ENCODE data around the gene PTEN. TPM values are rescaled to one million over a fixed set of nuclear protein-coding genes. Genes with fewer than 3 reads are reported as not detected.

PTEN gene
- total RNA-seq, 1 donor from 2014 or later, result 64.9 TPM

GRCh38 chr10:88019753-88020152, 156.3 kb downstream of the PTEN start:
- no peak overlapping the region for H3K4me3 Mint-ChIP-seq
- no peaks in the 10 kb centered on the region for H3K79me2 ChIP-seq (ENCODE audit: low read depth)
- H3K27ac Mint-ChIP-seq, result no peak overlapping the region
- DNase-seq (ENCODE audit: low spot score), result no peak
- H3K4me3 ChIP-seq, result no peak overlapping the region
- TF ChIP-seq EZH2 (IDR thresholded peaks at IDR 0.05), result no peak
- TF ChIP-seq CTCF (IDR thresholded peaks at IDR 0.05), result no peak
- TF ChIP-seq EZH2phosphoT487 (IDR thresholded peaks at IDR 0.05), result no peak
- H2AFZ ChIP-seq (replicated peaks), result no peak overlapping the region
- no peaks in the 10 kb centered on the region for H3K4me1 ChIP-seq
- H4K20me1 ChIP-seq (ENCODE audit: low read depth), result no peaks in the 10 kb centered on the region
- no peak overlapping the region for H3K27ac ChIP-seq
- no peak overlapping the region for H3K4me2 ChIP-seq
- no peak overlapping the region for H3K9ac ChIP-seq
- no peaks in the 10 kb centered on the region for H3K27me3 ChIP-seq
- no peaks in the 10 kb centered on the region for H3K36me3 Mint-ChIP-seq
- H3K4me1 Mint-ChIP-seq, result no peaks in the 10 kb centered on the region
- no peaks in the 10 kb centered on the region for H3K9me3 ChIP-seq (ENCODE audit: low read depth)
- H3F3A ChIP-seq (ENCODE audit: low read depth), result no peaks in the 10 kb centered on the region
- no peaks in the 10 kb centered on the region for H3K9me3 Mint-ChIP-seq
- H3K36me3 ChIP-seq, result no peaks in the 10 kb centered on the region
- no peaks in the 10 kb centered on the region for H3K27me3 Mint-ChIP-seq (ENCODE audit: insufficient read depth, low read depth)

Small RNA genes lying within 50 kb of the gene (small RNA-seq; reads per million reads assigned to genes)
- gene RF00284, result 0.16 reads per million
- not detected for gene RN7SL78P

Other genes with a start within 250 kb of the PTEN start
- gene PAPSS2, start 203.7 kb upstream of the PTEN start, total RNA-seq (ENCODE audit: low replicate concordance), result 4.0 and 6.0 TPM in 2 replicates
- gene ATAD1, start 45.4 kb upstream of the PTEN start, total RNA-seq (ENCODE audit: low replicate concordance), result 47.8 and 63.2 TPM in 2 replicates
- gene KLLN, start 92 bp upstream of the PTEN start, total RNA-seq (ENCODE audit: low replicate concordance), result 0.96 and 1.5 TPM in 2 replicates